GM21576 (cell line): Measurements from ENCODE around the gene LMNA.

ENCODE experiments used
- ATAC-seq: cut with Tn5 transposase; IDR thresholded peaks from one replicate; pipeline ENCODE4 v1.9.1; 2021; ENCODE audit warnings: mild to moderate bottlenecking, moderate library complexity; ENCODE audit not compliant: unreplicated experiment

LMNA gene

GRCh38 chr1:156081917-156082308 is 32.6 kb upstream of the LMNA start:
- no peak for ATAC-seq

DNA sequence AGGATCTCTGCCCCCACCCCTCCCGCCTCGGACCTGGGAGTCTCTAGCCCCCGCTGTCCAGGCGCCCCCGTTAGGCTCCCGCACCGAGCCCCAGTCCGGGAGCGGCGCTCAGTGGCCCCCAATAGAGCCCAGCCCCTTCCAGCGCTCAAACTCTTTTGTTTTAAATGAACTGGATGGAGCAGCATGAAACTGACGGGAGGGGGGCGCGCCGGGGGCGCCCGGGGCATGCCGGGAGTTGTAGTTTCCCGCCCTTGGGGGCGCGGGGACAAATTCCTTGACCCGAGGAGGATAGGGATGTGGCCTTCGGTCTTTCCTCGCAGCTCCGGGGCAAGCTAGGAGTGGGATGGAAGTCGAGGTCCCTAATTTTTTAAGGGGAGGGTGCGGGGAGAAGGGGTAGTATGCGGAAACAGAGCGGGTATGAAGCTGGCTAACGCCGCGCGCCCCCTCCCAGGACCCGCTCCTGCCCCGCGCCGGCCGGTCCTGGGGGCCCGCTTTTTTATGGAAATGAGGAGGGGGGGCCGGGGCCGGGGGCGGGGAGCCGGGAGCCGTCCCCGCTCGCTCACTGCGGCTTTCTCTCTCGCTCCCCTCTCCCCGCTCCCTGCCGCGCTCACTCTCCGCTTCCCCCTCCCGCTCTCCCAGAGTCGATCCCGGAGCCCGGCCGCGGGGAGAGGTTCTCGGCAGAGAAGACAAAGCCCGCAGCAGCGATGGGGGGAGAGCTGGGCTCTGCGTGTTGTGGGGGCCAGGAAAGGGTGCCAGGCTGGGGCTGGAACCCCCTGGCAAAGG is 32.0 kb upstream of the LMNA start, which contains the start of gene MEX3A:
TSS of gene MEX3A (minus strand) at position 157 of the 783 bp plus-strand sequence. CDS start 467 bp downstream, outside the sequence.
- ATAC-seq, result no peak

GRCh38 chr1:156083800-156084790 is 30.4 kb upstream of the LMNA start:
- no peak for ATAC-seq

- no peak for ATAC-seq
Observed at GRCh38 chr1:156086256-156086662, 28.3 kb upstream of the LMNA start.

- ATAC-seq, result no peak
Observed at GRCh38 chr1:156089704-156090103, 24.8 kb upstream of the LMNA start.

GRCh38 chr1:156090138-156090839 is 24.2 kb upstream of the LMNA start:
- no peak for ATAC-seq

- ATAC-seq, result no peak
Observed at GRCh38 chr1:156090840-156091188, 23.7 kb upstream of the LMNA start.

DNA sequence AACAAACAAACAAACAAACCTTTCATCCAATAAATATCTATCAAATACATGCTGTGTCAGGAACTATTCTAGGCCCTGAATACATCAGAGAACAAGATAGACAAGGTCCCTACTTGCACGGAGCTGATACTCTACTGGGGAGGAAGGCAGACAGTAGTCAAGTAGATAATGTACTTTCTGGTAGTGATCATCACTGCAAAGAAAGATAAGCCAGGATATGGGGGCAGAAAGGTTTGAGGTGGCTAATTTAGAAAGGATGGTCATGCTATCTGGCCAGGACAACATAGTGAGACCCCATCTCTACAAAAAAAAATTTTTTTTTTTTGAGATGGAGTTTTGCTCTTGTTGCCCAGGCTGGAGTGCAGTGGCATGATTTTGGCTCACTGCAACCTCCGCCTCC is 22.9 kb upstream of the LMNA start:
- no peak for ATAC-seq

- ATAC-seq, result no peak
Observed at GRCh38 chr1:156095906-156096508, 18.5 kb upstream of the LMNA start.

DNA sequence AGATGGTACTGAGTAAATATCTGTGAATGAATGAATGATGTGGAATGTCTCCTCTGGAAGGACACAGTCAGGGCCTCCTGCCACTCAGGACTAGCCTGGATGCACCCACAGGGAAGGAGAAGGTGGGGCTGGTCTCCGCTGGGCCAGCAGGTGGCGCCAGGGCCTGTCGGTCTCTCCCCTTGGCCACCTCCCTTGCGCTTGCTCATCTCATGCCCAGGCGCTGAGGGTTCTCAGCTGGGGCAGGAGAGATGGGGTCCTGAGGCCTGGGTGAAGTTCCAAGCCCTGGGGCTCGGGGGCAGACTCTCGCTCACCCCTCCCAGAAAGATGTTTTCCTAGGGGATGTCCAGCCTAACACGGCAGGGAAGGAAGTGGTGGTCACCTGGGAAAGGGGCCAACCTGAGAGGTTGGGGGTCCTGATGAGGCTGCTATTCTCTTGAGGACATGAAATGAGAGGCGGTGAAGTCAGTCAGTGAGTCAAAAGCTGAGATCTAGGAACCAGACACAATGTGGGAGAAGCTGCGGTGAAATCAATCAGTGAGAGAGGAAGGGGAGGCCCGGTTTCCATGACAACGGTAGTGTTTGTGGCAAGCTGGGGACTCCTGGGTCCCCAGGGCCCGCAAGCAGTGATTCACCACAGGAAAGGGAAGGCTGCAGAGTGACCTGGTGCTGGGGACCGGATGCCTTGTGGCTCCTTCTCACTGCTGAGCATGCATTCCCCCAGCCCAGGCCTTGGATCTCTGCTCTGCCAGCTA is 17.7 kb upstream of the LMNA start:
- peak; percentile 69 for ATAC-seq

- ATAC-seq, result no peak
Observed at GRCh38 chr1:156097499-156098178, 16.9 kb upstream of the LMNA start.

DNA sequence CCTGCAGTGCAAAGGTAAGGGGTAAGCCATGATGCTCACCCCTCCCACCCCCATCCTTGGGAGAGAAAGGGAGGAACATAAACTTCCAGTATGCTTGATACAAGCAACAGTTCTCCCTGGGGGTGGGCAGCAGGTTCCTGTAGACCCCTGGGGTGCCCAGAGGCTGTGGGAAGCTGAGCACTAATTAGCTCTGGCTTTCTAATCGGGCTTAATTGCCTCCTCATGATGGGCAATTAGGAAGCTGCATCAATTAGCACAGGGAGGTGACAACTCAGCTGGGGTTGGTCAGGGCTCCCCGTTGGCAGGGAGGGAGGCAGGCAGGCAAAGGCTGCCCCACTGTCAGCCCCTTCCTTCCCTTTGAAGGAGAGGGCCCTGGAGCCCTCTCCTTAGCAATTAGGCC is 15.7 kb upstream of the LMNA start:
- no peak for ATAC-seq

DNA sequence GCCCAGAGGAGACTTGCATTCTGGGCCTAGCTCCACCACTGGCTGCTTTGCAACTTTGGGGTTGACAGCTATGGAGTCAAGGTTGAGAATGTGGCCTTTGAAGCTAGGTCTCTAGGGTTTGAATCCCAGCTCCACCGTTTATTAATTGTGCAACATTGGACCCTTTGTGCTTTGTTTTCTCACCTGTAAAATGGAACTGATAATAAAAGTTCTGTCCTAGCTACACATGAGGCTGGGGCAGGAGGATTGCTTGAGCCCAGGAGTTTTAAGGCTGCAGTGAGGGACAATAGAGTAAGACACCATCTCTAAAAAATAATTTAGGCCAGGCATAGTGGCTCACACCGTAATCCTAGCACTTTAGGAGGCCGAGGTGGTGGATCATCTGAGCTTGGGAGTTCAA is 15.2 kb upstream of the LMNA start:
- no peak for ATAC-seq

GRCh38 chr1:156100205-156100995 is 14.1 kb upstream of the LMNA start:
- ATAC-seq, result no peak

- no peak for ATAC-seq
Observed at GRCh38 chr1:156101880-156102279, 12.6 kb upstream of the LMNA start.

GRCh38 chr1:156102633-156103511 is 11.6 kb upstream of the LMNA start:
- no peak for ATAC-seq

- no peak for ATAC-seq
Observed at GRCh38 chr1:156103521-156103947, 11.0 kb upstream of the LMNA start.
